Mucosa of gallbladder (tissue), 1 donor: ENCODE results near the gene FBXW7. TPM values are rescaled to one million over a fixed set of nuclear protein-coding genes. Genes with fewer than 3 reads are reported as not detected.
A peak's percentile ranks its signal among the peaks of the same experiment; 100 is the strongest.
"Not testable (repeated sequence)": the region's sequence is repeated elsewhere in the genome, so short reads cannot be mapped to it uniquely, and the experiment has no call there.

ENCODE experiments used
- DNase-seq: peaks from one replicate; pipeline ENCODE4 v3.0.0-alpha.2; 2020; ENCODE audit warnings: low spot score
- total RNA-seq: library from RNA; stranded (reverse); gene quantifications from one replicate; pipeline ENCODE4 v1.2.1, GENCODE V29; 2021
- donor health status: DM: no; HTN: no; CAD: no.

Gene FBXW7, protein sequence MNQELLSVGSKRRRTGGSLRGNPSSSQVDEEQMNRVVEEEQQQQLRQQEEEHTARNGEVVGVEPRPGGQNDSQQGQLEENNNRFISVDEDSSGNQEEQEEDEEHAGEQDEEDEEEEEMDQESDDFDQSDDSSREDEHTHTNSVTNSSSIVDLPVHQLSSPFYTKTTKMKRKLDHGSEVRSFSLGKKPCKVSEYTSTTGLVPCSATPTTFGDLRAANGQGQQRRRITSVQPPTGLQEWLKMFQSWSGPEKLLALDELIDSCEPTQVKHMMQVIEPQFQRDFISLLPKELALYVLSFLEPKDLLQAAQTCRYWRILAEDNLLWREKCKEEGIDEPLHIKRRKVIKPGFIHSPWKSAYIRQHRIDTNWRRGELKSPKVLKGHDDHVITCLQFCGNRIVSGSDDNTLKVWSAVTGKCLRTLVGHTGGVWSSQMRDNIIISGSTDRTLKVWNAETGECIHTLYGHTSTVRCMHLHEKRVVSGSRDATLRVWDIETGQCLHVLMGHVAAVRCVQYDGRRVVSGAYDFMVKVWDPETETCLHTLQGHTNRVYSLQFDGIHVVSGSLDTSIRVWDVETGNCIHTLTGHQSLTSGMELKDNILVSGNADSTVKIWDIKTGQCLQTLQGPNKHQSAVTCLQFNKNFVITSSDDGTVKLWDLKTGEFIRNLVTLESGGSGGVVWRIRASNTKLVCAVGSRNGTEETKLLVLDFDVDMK
- 29.7 TPM for total RNA-seq

DNA sequence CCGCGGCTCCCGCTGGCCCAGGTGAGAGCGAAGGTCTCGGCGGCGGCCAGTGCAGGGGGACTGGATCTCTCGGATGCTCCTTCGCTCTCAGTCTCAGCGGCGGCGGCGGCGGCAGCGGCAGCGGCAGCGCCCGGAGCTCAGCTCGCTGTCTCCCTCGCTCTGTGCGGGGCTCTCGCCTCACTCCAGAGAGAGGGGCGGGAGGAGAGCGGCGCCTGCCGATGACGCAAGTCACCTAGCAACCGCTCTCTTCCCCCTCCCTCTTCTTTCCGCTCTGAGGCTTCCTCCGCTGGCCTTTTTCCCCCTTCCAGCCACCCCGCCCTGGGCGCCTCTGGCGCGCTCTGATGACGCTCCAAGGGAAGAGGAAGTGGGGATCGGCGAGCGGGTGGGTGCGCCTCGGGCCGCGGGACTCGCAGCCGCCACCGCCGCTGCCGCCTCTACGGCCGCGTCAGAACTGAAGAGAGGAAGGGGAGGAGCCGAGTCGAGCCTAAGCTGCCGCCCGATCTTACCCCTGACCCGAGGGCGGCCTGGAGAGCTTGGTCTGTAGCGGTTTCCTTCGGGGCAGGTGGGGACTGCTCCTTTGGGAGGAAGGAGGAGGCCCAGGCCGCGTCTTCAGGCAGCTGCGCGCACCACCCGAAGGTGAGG lies at the start of gene FBXW7:
FBXW7 (minus strand) TSS at position 190 of the 642 bp plus-strand sequence. CDS start 124,289 bp downstream, outside the sequence.
- peak; percentile 99 for DNase-seq

DNA sequence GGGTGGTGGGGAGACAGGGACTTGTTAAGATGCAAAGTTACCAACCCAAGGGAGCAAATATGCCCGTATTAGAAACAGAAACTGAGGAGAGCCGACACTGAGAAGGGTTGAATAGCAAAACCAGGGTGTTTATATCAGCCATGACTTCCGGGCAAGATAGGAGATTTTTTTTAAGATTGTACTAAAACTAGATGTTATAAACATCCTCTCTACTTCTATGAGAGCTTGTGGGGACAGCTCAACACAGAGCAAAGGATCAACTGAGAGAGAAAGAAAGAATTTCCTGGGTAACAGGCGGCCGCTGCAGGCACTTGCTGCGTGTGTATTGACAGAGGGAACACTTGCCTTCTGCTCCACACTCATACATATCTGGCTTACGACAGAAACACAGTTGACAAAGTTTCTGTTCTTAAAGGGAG lies 49.1 kb upstream of the FBXW7 start:
- no peak for DNase-seq

DNA sequence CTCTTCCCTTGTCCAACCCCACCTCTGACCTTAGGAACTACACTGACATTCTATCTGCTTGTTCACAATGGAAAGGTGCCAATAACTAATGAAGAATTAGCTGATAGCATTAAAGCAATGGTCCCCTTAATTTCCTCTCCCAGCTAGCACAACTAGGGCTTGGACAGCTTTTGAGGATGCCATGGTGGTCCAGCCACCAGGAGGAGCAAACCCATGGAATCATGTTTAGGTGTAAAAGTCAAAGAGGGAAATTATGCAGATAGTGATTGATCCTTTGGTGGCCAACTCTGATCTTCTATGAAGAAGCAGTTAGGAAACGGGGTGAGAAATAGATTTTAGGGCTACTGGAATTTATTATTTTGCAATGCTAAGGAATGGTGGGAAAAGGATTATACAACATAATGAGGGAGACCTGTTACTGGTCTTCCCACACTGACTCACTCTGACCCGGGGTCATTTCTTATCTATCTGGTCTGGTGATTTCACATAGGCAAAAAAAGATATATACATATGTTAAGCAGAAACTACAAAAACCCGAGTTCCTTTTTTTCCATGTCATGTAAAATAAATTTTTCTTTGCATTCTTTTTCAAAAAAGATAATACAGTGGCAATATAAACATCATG lies 45.8 kb upstream of the FBXW7 start:
- no peak for DNase-seq

DNA sequence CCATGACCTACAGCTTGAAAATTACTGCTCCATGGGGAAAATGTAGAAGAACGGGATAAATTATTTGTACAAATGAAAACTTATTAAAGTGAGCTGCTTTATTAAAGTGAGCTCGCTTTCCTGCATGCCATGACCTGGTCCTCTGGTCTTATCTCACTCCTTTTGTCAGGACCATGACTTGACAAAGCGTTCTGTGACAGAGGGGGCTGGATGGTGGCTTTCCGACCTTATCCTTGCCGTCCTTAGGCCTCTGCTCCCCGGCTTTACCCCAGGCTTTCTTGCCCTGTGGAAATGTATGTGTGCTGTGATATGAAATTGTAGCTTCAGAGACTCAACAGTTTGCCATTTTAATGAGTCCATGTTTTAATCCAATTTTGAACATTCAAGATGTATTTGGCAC lies 44.0 kb upstream of the FBXW7 start:
- no peak for DNase-seq

DNA sequence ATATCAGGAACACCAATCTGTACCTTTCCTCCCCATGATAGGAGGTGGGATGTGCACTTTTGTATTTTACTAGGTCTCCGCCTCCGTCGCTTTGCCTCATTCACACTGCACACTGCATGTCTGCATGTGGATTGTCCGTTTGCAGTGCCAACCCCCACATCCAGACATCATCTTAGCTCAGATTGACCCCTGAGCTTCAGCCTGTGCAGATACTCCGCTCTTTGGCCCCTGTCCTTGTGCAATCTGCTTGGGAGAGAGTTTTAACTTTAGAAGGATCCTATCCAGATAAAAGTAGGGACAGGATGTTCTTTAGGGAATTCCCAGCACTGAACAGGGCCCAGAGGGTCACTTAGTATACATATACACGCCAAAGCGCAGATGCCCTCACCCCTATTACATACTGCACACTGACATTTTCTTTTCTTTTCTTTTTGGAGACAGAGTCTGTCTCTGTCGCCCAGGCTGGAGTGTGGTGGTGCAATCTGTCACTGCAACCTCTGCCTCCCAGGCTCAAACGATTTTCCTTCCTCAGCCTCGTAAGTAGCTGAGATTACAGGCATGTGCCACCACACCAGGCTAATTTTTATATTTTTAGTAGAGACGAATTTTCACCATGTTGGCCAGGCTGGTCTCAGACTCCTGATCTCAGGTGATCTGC lies 43.3 kb upstream of the FBXW7 start:
- no peak for DNase-seq

DNA sequence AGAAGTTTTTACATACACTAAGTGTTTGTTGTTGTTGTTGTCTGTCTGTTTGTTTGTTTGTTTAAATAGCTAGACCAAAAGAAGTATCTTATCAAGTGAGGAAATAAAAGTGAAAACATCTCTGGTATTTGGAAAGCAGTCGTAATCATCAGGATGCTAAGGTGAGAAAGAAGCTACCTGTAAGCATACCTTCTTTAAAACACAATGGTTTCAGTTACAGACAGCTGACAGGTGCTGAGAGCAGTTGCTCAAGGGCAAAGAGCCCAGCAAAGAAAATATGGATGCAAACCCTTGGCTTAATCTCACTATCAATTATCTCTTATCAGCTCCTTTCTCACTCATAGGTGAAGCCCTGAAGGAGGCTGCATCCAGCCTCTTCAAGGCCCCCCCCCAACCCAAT lies 42.8 kb upstream of the FBXW7 start:
- DNase-seq, result no peak

DNA sequence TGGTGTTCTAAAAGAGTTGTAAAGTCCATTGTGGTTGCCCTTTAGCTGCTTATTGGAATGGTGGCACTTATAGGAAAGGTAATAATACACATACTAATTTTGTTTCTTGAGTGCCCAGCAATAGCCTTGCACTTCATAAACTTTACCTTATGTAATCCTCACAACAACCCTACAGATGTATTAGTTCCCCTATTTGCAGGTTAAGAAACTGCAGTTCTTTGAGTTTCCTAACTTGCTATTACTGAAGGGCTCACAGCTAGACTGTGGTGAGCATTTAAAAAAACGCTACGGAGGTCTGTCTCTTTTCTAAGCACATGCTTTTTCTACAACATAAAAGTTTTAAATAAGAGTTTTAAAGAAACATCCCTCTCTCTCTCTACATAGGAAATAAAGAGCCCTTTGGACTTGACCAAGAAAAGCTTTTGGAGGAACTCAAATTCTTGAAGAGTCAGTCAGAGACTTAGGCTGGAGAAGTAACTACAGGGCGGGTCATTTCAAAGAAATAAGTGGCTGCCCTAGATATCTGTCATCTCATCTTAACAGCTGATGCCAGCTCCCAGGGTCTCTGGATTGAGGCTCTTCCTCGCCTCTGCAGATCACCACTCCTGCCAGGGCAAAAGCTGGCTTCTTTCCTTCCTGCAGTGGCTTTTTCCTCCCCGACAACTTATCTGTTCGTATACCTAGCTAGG lies 42.0 kb upstream of the FBXW7 start:
- DNase-seq, result no peak

DNA sequence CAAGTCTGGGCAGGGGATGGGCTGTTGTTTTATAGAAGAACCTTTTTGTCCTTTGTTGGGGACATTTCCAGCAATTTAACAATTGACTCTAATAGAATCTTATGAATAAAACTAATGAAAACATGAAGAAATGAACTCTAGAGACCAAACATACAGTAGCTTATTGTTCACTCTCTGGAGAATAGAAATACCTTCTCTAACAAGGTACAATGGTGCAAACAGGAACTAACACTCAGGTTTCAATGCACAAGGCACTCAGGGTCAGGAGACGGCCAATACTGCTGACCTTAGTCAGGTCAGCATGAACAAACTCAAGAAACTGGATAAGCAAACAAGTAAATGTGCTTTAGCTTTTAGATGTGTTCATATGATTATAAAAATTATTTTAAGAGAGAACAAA lies 39.6 kb upstream of the FBXW7 start:
- DNase-seq, result no peak

DNA sequence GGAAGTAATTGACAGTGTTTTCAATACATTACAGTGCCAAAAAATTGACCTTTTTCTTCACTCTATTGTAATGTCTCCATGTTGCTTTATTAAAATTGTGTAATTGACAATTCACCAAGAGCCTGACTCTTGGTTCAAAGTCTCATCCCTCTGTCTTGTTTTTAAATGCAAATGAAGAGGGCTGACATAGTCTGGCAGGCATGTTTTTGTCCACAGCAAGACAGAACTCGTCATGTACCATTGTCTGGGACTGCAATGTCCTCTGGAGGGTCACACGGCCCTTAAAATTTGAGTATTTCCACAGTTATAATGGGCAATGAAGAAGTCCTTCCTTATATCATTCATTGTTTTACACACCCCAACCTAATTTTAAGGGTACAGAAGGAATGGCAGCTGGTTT lies 38.0 kb upstream of the FBXW7 start:
- no peak for DNase-seq

DNA sequence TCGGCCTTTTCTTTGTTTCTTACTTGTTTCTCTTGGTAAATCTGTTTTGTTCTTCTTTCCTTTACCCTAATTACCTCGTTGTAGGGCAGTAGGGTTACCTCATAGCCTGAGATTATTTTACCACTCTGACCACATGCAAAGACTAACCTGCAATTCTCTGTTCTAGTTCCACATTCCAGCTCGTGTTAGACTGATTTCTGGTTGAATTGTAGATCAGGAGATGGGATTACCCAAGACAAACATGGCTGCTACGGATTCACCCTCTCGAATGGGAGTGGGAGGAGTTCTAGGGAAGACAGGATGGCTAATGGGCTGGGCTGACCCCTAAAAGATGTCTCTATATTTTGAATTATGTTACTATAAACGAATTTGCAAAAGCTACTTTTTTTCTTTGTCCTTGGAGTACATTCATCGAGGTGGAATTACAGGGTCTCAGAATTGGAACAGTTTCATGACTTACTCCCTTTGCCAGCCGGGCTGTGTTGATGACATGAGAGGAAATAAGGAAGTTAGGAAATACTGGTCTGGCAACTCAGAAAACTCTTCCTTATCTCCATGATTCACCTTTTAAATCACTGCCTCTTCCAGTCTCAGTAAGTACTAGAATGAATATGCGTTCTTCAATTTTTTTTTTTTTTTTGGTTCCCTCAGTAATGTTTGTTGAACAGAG lies 36.7 kb upstream of the FBXW7 start:
- no peak for DNase-seq

DNA sequence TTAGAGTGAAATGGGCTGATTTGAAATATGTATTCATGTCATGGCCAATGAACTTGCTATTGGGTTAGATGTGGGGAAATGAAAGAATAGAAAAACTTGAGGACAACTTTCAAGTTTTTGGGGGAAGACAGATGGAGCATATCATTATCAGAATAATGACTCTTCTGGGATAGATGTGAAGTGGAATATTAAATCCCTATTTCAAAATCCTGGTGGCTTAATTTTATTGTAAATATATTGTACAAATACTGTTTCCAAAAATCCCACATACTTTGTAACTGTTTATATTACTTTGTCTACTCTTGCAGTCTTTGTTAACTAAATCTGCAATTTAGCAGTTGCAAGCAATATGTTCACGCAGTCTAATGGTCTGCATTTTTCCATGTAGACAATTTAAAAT lies 35.9 kb upstream of the FBXW7 start:
- DNase-seq, result no peak

DNA sequence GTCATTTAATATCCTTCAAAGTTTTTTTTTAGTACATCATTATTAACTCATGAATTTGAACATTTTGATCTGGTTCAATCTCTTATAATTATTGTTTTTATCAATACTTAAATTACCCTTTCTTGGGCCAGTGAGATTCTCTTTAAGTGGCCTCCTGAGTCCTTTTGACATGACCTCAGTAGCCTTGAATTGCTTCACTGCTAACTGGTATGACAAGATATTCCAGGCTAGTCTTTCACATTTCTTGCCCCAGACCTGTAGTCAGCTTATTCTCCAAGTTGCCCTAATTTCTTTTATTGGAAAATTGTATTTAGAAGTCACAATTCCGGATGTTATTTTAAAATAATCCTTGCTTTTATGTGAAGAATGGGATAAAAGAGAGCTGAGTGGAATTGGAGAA lies 35.4 kb upstream of the FBXW7 start:
- DNase-seq, result no peak

DNA sequence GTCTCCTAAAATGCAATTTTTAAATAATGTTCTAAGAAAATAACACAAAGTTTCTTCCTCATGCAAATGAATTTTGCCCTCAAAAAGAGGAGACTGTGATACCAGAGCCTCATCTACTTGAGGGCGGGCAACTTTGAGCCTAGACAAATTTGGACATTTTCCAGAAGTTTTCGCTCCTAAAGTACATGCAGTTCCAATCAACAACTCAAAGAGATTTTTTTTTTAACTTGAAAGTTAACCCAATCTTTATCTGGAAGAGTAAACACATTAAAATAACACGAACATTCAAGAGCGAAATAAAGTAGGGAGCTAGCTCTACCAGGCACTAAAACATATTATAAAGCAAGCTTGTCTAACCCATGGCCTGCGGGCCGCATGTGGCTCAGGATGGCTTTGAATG lies 29.4 kb upstream of the FBXW7 start:
- no peak for DNase-seq

DNA sequence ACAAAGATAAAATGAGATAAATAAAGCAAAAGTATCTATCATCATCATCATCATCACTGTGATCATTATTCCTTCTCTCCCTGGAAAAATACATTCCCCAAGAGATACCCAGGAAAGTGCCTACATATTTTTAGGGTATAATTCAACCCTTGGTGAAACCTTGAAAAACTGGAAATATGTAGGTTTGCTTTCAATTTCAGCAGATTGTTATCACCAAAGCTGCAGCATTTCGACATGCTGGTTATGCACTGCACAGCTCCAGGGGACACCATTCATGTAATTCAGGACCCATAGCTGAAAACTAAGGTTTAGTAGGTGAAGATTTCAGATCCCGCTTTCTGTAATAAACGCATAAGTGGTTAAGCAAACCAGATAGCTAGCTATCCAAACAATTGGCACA lies 28.4 kb upstream of the FBXW7 start:
- DNase-seq, result no peak

DNA sequence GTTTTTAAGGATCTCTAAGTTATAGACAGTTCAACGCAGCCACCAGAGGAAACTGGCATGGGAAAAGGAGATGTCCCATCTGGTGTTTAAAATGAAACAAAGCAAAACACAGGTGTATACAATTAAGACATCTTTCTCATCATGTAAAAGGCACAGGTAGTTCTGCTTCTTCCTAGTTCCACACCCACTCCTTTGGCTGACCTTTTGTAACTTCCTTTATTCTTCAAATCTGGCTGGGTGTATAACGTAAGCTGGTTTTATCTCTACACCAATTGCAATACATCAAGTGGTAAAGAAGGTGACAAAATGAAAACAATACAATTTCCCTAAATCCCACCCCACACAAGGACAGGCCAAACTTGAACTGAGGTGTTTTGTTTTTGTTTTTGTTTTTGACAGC lies 27.3 kb upstream of the FBXW7 start:
- DNase-seq, result no peak

DNA sequence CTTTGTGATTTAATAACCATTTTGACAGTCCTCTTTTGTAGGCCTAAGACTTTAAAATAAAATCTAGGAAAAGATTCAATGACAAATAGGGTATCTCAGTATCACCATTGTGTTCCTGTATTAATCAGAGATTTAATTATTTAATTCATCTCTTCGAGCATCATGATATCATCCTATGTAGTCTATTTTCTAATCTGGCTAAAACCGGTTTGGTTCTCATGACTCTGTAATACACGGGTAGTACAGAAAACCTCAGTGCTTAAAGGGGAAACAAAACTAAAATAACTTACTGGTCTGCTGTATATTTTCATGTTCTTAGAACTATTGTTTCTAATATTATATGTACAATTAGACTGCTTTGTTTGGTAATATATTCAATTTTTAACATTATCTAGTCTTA lies 23.7 kb upstream of the FBXW7 start:
- DNase-seq, result no peak

DNA sequence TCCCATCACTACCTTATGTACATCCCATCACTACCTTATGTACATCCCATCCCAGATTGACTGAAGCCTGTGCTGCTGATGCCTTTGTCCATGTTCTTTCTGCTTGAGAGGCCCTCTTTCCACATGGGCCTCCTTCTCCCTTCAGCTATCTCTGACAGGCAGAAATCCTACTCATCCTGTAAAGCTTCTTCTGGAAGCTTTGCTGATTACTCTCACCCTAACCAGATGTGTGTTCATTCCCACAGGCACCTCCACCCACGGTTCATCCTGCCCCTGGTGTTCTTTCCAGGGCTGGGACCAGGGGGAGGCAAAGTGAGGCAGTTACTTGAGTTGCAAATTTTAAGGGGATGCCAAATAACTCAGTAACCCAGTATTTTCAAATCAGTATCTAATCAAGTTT lies 22.5 kb upstream of the FBXW7 start:
- no peak for DNase-seq

DNA sequence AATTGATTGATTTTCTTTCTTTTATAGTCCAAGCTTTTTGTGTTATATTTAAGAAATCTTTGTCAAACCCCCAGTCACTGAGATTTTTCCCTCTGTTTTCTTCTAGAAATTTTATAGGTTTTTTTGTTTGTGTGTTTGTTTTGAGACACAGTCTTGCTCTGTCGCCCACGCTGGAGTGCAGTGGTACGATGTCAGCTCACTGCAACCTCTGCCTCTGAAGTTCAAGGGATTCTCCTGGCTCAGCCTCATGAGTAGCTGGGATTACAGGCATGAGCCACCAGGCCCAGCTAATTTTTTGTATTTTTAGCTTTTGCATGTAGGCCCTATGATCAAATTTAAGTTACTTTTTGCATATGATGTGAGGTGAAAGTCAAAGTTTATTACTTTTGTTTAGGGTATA lies 20.9 kb upstream of the FBXW7 start:
- DNase-seq, result no peak

DNA sequence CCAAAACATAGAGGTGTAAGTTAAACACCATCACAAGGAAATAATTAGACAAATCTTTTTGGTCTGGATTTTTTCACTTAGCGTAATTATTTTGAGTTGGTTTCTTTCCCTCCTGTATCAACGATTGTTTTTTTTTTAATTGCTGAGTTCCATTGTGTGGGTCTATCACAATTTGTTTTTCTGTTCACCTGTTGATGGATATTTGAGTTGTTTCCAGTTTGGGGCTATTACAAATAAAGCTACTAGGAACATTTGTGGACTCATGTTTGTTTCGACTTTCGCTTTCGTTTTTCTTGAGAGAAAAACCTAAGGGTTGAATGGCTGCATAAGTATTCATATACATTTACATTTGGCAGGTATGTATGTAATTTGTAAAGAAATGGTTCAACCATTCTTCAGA lies 20.4 kb upstream of the FBXW7 start:
- no peak for DNase-seq

DNA sequence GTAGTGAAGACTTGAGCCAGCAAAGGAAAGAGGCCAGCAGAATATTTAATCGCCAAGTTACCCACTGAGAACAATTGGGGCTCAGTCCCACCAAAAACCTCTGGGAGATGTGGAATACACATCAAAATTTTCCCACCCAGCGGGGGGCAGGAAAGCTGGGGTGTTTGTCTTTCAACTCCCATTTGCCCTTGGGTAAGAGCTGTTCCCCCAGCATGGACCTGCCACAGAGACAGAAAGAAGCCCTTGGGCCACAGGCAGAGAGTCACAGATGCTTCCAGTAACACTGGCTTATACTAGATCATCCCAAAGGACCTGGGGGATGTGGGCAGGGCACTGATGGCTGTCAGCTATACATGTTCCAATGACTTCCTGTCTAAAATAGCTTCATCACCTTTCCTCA lies 18.9 kb upstream of the FBXW7 start:
- DNase-seq, result no peak

DNA sequence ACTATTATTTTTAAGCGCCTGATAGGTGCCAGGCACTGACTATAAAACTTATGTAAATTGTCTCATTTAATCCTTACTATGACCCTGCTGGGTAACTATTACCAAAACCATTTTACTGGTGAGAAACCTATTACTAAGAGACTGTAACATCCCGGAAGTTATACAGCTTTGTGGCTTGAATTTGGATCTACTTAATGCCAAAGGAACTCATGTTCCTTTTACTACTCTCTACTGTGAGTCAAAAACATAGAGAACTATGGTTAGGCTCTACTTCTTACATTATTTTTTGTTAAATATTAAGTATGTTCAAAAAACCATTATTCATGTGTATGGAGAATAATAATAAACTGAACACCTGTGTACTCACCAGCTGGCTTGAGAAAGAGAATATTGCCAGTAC lies 14.8 kb upstream of the FBXW7 start:
- DNase-seq, result not testable (repeated sequence)
